HepG2 (cell line): Measurements from ENCODE around the gene ZNF24. TPM values are rescaled to one million over a fixed set of nuclear protein-coding genes. Genes with fewer than 3 reads are reported as not detected.
A peak's percentile ranks its signal among the peaks of the same experiment; 100 is the strongest.

ENCODE experiments used
- ATAC-seq: fragments of 200-7000 bp; cut with Tn5 transposase; 3 replicates; pipeline ENCODE4 v1.9.1; 2020; ENCODE audit warnings: mild to moderate bottlenecking, moderate library complexity
- BruUV-seq: library from RNA; stranded (reverse); fragments of 400-500 nt; replicated peaks from 2 replicates; lab custom pipeline; 2021; lab: Mats Ljungman, UMichigan
- CTCF ChIA-PET: fragments of 300-600 bp; formaldehyde crosslinking; extraction: SDS; loops from one replicate; lab custom pipeline; 2021; ENCODE audit warnings: low total read pairs, inconsistent platforms, low intra/inter-chr PET ratio; lab: Yijun Ruan, JAX
- POLR2A ChIA-PET: fragments of 350-600 bp; sonication (Branson Sonifier 250); formaldehyde crosslinking; loops from one replicate; lab custom pipeline; 2020; ENCODE audit warnings: antibody characterized with exemption, inconsistent platforms; lab: Yijun Ruan, JAX
- DNase-seq: peaks from one replicate; pipeline ENCODE4 v3.0.0-alpha.2; 2015; ENCODE audit warnings: low spot score
- FAIRE-seq: peaks from 3 replicates; lab custom pipeline; 2011; peaks lifted over from hg19 to GRCh38; lab: Jason Lieb, UNC
- H2AFZ ChIP-seq: one replicate; pipeline ENCODE4 v1.6.1; 2011; ENCODE audit warnings: low read length, inconsistent platforms
- H3K27ac ChIP-seq: fragments of 300-600 bp; 3 replicates; pipeline ENCODE4 v1.8.0; 2011; ENCODE audit warnings: mixed run types, mild to moderate bottlenecking, mixed read lengths, low read length, inconsistent platforms; ENCODE audit not compliant: insufficient read depth; ENCODE audit errors: extremely low read length
- H3K27me3 ChIP-seq, 2 experiments: fragments of 200-600 bp in 1 of 2; 2 replicates in 1 of 2; 3 replicates in 1 of 2; pipeline versions ENCODE4 v1.6.0 to v1.8.0; 2011; ENCODE audit warnings: low read length in 2 of 2, mild to moderate bottlenecking in 2 of 2, moderate library complexity in 2 of 2, inconsistent platforms in 1 of 2; ENCODE audit not compliant: insufficient read depth in 2 of 2, control insufficient read depth in 1 of 2
- H3K36me3 ChIP-seq, 2 experiments: fragments of 200-600 bp in 1 of 2; replicated peaks in 1 of 2; 2 replicates in 1 of 2; 3 replicates in 1 of 2; pipeline versions ENCODE4 v1.5.1 to v1.8.0; 2011; ENCODE audit warnings: low read length in 2 of 2, inconsistent platforms in 1 of 2; ENCODE audit not compliant: insufficient read depth in 2 of 2, control insufficient read depth in 1 of 2
- H3K4me1 ChIP-seq: 2 replicates; pipeline ENCODE4 v1.5.1; 2012; ENCODE audit warnings: low read length, inconsistent platforms; ENCODE audit not compliant: insufficient read depth
- H3K4me2 ChIP-seq: 2 replicates; pipeline ENCODE4 v1.6.0; 2011; ENCODE audit warnings: low read depth, low read length, inconsistent platforms
- H3K4me3 ChIP-seq, 3 experiments: fragments of 200-600 bp in 1 of 3; sonication (generic), shearing (Covaris generic) in 1 of 3; replicated peaks in 1 of 3; 2 replicates each; pipeline ENCODE4 v1.5.1; 2011 to 2016; ENCODE audit warnings: low read length in 3 of 3, inconsistent platforms in 2 of 3, low read depth in 2 of 3, mild to moderate bottlenecking in 2 of 3, control low read depth in 1 of 3, mixed read lengths in 1 of 3; ENCODE audit not compliant: insufficient read depth in 1 of 3
- H3K79me2 ChIP-seq: one replicate; pipeline ENCODE4 v1.6.1; 2011; ENCODE audit warnings: low read length, inconsistent platforms; ENCODE audit not compliant: insufficient read depth
- H3K9ac ChIP-seq: 2 replicates; pipeline ENCODE4 v1.6.0; 2011; ENCODE audit warnings: mild to moderate bottlenecking, low read depth, low read length, inconsistent platforms; ENCODE audit not compliant: insufficient read depth
- H3K9me3 ChIP-seq: 2 replicates; pipeline ENCODE4 v1.5.1; 2012; ENCODE audit warnings: mild to moderate bottlenecking, low read length
- H4K20me1 ChIP-seq: 2 replicates; pipeline ENCODE4 v1.6.0; 2011; ENCODE audit warnings: inconsistent platforms, mild to moderate bottlenecking, low read length, moderate library complexity; ENCODE audit not compliant: insufficient read depth
- BHLHE40 ChIP-seq: IDR thresholded peaks from 2 replicates; pipeline ENCODE4 v1.6.1; 2011; ENCODE audit warnings: low read length, improper control_type of control experiment
- GPN1 ChIP-seq: sonication (generic); formaldehyde crosslinking; IDR thresholded peaks from 2 replicates; pipeline ENCODE4 v1.5.1; 2020; ENCODE audit warnings: missing genetic modification reagents, borderline replicate concordance
- KDM5B ChIP-seq: sonication (generic); formaldehyde crosslinking; IDR thresholded peaks from 2 replicates; pipeline ENCODE4 v1.4.0; 2020; ENCODE audit warnings: missing genetic modification reagents, mild to moderate bottlenecking, borderline replicate concordance
- NR2C2 ChIP-seq: sonication (generic); formaldehyde crosslinking; IDR thresholded peaks from 2 replicates; pipeline ENCODE4 v1.4.0; 2020; ENCODE audit warnings: missing genetic modification reagents, mild to moderate bottlenecking, moderate library complexity, borderline replicate concordance
- POGZ ChIP-seq: sonication (generic); formaldehyde crosslinking; IDR thresholded peaks from 2 replicates; pipeline ENCODE4 v1.4.0; 2020; ENCODE audit warnings: mild to moderate bottlenecking, missing genetic modification reagents
- PRMT3 ChIP-seq: sonication (generic); formaldehyde crosslinking; IDR thresholded peaks from 2 replicates; pipeline ENCODE4 v1.8.1; 2022; ENCODE audit warnings: low read depth, mild to moderate bottlenecking, moderate library complexity, missing genetic modification reagents, borderline replicate concordance
- SP2 ChIP-seq: sonication (generic); formaldehyde crosslinking; IDR thresholded peaks from 2 replicates; pipeline ENCODE4 v1.5.1; 2020; ENCODE audit warnings: mild to moderate bottlenecking, missing genetic modification reagents
- TAF1 ChIP-seq: sonication (generic); formaldehyde crosslinking; IDR thresholded peaks from 2 replicates; pipeline ENCODE4 v1.4.0; 2020; ENCODE audit warnings: missing genetic modification reagents
- ZBTB10 ChIP-seq: sonication (generic); formaldehyde crosslinking; IDR thresholded peaks from 2 replicates; pipeline ENCODE4 v1.4.0; 2020; ENCODE audit warnings: missing genetic modification reagents, borderline replicate concordance
- ZGPAT ChIP-seq: IDR thresholded peaks from 2 replicates; pipeline ENCODE4 v1.6.1; 2016; ENCODE audit warnings: mild to moderate bottlenecking
- ZNF275 ChIP-seq: sonication (generic); formaldehyde crosslinking; IDR thresholded peaks from 2 replicates; pipeline ENCODE4 v1.8.0; 2022; ENCODE audit warnings: missing genetic modification reagents, mild to moderate bottlenecking, inconsistent platforms, borderline replicate concordance
- ZNF3 ChIP-seq: IDR thresholded peaks from 2 replicates; pipeline ENCODE4 v1.7.0; 2017; ENCODE audit warnings: inconsistent platforms
- ZNF430 ChIP-seq: sonication (generic); formaldehyde crosslinking; IDR thresholded peaks from 2 replicates; pipeline ENCODE4 v1.9.0; 2021; ENCODE audit warnings: mild to moderate bottlenecking, missing genetic modification reagents
- ZNF749 ChIP-seq: sonication (generic); formaldehyde crosslinking; IDR thresholded peaks from 2 replicates; pipeline ENCODE4 v1.8.0; 2022; ENCODE audit warnings: mild to moderate bottlenecking, missing genetic modification reagents, moderate library complexity, borderline replicate concordance
- WGBS: methylation state at CpG from one replicate; pipeline ENCODE4 v1.1.6; 2017; ENCODE audit warnings: low lambda C conversion rate; 5-methylcytosine and 5-hydroxymethylcytosine counted together
- in situ Hi-C: cut with HindIII; loops from 2 replicates; pipeline ENCODE4 v1.10.0; 2017; ENCODE audit warnings: low pct_unique_long_range_greater_than_20kb; ENCODE audit not compliant: extremely low pct_ligation_motif_present
- intact Hi-C: fragments of 100-400 bp; cut with micrococcal nuclease; formaldehyde crosslinking; loops from one replicate; pipeline ENCODE4 v1.10.0; 2022; ENCODE audit not compliant: unreplicated experiment
- polyA plus RNA-seq, 8 experiments: library from polyadenylated mRNA; depleted of rRNA in 3 of 8; stranded (reverse) in 7 of 8; unstranded in 1 of 8; fragments of >200 nt; fragmentation: Illumina TruSeq in 4 of 8; extraction: Trizol in 4 of 8; gene quantifications; 2 replicates each; pipeline versions ENCODE4 v1.2.1 to v1.2.3, GENCODE V29; 2011 to 2016; ENCODE audit warnings: low read depth in 4 of 8, missing spikeins in 1 of 8, mixed read lengths in 1 of 8; ENCODE audit not compliant: insufficient read depth in 1 of 8
- total RNA-seq, 5 experiments: library from RNA; depleted of rRNA; stranded (reverse); fragments of >200 nt; fragmentation: Illumina TruSeq; extraction: Trizol; gene quantifications; 2 replicates each; pipeline ENCODE4 v1.2.3, GENCODE V29; 2016; ENCODE audit warnings: low read depth in 1 of 5

ZNF24 gene
- total and polyA plus RNA-seq, 2 of the 13 experiments (the other 11 are each of a cell fraction or from before 2014, with no cell fraction given) = 19.5 to 41.1 TPM

- peak; percentile 54 for TF ChIP-seq ZGPAT (CRISPR knock-in tag)
- TF ChIP-seq PRMT3 = peak; percentile 60; the same call in 1 of the 2 replicates
- TF ChIP-seq POGZ = 0 out of 2 replicates have a peak, but pooled peaks have one; percentile 23
- TF ChIP-seq TAF1 = peak; percentile 57
- TF ChIP-seq ZNF275 (CRISPR knock-in tag) = 0 out of 2 replicates have a peak, but pooled peaks have one; percentile 62
- no peak for TF ChIP-seq ZNF3 (CRISPR knock-in tag)
- peak; percentile 65; the same call in 1 of the 2 replicates for TF ChIP-seq KDM5B (CRISPR knock-in tag)
- TF ChIP-seq BHLHE40 = no peak
Measured at GRCh38 chr18:35376742-35377695, 32.8 kb upstream of the ZNF24 start, which contains the start of gene ZNF396 (continued).

GRCh38 chr18:35376393-35376741 is 32.1 kb upstream of the ZNF24 start:
- Histone ChIP-seq H3K4me2 (peak overlapping the region; percentile 71), H3K9me3 (no peaks in the 10 kb centered on the region), H3K27me3 (no peaks in the 10 kb centered on the region; a peak in 1 of 5 replicates), H3K4me3 (peak overlapping the region; percentile 75 to 83 (median 76)), H3K79me2 (no peaks in the 10 kb centered on the region), H3K27ac (no peak overlapping the region), H4K20me1 (no peaks in the 10 kb centered on the region), H3K9ac (peak overlapping the region; percentile 54), H3K4me1 (peaks cover 6% of the 10 kb centered on the region; the same call in 1 of the 2 replicates), H2AFZ (no peak overlapping the region), H3K36me3 (no peaks in the 10 kb centered on the region)
- intact Hi-C loops (no loop called here), in situ Hi-C loops (loop anchor here (25.0 kb wide), 1 partner anchor 586 kb away; the partner anchor contains the start of gene RMP24)
- CTCF ChIA-PET = no interaction called here
- 50% methylated on average over 11 of the region's 13 CpGs for WGBS
- ATAC-seq (peak; percentile 88), FAIRE-seq (no peak), DNase-seq (no peak)
- no TSS peak for BruUV-seq
- POLR2A ChIA-PET = interaction anchor here (1.0 to 1.4 kb wide), 2 partner anchors 32 to 87 kb away, joined by 3 read pairs; partner anchors contain the start of genes ZNF24 and ZSCAN30
- TF ChIP-seq ZBTB10 (CRISPR knock-in tag) (no peak), SP2 (CRISPR knock-in tag) (no peak), ZNF430 (CRISPR knock-in tag) (no peak), ZNF749 (no peak), NR2C2 (CRISPR knock-in tag) (no peak), GPN1 (CRISPR knock-in tag) (no peak)
